ENCODE measurements around the gene KCNAB1.

KCNAB1 gene

DNA sequence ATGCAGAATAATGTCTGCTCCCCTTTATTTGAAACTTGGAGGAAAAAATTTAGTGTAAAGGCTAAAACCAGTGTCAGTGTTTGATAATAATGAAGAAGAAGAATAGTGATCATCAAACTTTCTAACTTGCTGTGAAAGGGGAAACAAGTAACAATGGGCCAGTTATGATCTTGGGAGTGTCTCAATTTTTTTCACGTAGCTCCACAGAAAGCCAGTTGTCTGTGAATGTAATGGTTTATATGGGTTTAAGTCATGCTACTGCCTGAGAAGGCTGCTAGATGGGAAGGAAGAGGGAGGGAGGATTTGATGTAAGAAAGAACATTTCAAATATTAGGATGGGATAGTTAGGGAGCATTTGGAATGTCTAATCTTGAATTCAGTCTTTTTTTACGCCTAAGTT lies 455.7 kb downstream of the KCNAB1 start:
- DNase-seq (ENCODE audit: low read depth): no peak

DNA sequence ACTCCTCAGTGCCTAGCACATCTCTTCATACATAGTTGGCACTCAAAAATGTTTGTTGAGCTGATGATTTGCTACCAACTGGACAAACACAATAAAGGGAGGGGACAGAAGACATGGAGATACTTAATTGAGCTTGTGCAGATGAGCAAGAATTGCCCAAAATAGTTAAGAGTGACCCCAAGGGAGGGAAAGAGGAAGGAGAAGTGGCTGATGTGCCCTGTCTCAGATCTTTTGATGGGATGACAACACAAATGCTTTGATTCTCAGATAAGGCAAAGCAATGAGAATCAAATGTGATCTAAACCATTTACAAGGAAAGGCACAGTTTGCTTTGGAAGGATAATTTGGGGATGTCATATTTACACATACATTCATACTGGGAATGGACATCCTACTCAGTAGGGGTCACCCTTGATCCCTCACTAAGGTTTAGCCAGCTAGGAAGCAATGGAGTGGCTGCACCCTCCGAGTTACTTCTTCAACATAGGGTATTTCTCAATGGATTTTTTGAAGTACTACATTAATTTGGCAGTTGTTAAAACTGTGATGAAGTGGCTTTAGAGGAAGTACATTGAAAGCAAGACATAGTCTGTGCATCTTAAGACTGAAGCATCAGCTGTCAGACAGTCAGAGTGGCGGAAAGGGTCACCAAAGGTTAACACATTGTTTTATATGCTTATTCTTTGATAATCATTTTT lies 456.4 kb downstream of the KCNAB1 start:
- no peak for DNase-seq (ENCODE audit: low read depth)

DNA sequence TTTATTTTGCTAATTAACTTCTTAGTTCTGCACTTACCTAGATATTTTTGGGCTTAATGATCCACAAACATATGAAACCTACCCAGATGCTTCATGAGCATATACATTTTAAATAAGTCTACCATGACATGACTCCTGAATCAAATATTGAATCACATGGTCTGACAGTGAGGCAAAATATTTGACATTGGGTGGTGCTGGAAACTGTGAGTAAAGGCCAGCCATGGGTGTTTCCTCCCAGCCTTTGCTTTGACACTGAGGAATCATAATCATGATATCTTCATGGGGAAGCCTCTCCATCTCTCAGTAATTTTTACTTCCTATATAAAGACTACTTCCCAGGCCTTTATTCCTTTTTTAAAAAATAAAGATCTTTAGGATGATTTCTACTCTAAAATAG lies 457.4 kb downstream of the KCNAB1 start:
- no peak for DNase-seq (ENCODE audit: low read depth)

DNA sequence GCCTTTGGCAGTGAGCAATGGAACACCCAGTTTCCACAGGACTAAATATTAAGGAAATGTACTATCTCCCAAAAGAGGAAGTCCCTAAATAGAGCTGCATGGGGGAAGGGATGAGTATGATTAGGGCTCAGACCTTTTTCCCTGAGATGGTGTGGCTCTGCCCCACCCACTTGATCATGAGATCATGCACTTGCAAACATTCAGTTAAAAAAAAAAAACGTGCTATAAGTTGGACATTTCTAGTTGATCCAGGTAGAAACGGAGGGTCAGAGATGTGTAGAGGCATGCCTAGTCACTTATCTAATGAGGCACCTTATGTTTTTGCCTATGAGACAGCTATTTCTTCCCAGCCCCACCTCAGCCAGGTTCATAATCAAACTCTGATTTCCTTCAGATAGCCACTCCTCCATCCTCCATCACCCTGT lies 459.1 kb downstream of the KCNAB1 start:
- no peak for DNase-seq (ENCODE audit: low read depth)

DNA sequence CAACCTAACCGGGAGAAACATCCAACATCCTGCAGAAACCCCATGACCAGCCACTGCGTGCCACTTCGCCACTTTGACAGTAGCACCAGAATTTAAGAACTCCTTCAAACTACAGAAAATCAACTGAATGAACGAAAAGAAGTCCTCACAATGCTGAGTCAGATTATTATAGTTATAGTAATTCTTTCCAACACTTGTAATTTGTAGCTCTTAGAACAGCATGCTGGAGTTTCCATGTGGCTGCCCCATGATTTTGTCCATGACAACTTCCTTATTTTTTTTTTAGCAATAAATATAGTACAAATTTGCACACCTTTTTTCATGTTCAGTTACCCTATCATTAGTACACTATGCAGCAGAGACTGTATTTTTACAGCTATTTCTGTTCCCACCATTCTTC lies 460.7 kb downstream of the KCNAB1 start:
- DNase-seq (ENCODE audit: low read depth): no peak

DNA sequence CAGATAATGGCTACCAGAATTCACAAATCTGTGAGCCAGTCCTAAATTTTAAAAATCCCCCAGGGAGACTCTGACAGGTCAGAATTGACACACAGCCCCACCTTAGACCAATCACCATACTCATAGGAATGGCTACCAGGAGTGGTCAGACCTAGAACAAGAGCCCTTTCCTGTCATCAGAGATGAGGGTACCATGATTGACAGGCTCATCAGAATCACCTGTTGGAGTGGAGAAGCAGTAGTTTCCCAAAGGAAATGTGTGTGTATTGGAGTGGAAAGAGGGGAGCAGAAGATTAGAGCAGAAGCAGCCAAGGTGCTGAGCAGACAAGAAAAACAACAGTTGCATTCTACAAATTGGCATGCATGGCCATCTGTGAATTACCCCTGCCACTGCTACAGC lies 461.6 kb downstream of the KCNAB1 start:
- no peak for DNase-seq (ENCODE audit: low read depth)

DNA sequence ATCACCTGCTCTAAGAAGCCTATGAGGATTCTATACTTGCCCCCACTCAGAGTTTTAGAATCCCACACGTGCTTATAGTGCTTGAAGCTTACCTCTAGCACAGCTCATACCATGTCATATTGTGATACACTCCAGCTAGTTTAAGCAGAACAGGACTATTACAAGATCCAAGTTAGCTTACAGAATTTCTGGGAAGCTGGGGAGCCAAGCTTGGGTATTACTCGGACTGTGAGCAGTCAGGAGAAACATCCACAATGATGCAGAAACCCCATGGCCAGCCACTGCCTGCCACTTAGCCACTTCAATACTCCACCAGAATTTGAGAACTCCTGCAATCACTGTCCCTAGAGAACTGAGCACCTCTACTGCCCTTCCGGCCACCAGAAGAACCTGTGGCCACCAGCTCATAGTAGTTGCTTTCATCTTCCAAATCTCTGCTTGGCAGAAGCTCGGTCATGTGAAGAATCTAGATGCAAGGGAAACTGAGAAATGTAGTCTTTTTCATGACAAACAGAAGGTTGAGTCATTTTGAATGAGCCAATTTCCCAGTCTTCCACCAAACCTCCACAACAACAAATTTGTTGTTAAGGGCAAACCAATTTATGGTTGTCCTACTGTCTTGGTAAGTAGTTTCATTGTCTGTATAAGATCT lies 462.3 kb downstream of the KCNAB1 start:
- no peak for DNase-seq (ENCODE audit: low read depth)

DNA sequence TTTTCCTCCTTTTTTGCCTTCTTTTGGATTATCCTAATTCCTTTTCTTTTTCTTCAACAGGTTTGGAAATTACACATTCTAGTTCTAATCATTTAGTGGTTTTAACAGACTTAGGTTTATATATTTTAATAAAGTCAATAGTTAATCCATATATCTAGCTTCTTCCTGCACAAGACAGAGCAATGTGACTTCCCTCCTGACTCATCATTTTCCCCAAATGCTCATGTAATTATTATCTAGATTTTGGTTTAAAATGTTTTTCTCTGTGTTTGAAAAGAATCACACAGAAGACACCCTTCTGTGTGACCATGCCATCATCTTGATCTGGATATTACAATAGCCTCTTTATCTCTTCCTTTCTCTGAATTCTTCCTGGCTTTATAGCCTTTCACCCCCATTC lies 463.1 kb downstream of the KCNAB1 start:
- DNase-seq (ENCODE audit: low read depth): no peak

DNA sequence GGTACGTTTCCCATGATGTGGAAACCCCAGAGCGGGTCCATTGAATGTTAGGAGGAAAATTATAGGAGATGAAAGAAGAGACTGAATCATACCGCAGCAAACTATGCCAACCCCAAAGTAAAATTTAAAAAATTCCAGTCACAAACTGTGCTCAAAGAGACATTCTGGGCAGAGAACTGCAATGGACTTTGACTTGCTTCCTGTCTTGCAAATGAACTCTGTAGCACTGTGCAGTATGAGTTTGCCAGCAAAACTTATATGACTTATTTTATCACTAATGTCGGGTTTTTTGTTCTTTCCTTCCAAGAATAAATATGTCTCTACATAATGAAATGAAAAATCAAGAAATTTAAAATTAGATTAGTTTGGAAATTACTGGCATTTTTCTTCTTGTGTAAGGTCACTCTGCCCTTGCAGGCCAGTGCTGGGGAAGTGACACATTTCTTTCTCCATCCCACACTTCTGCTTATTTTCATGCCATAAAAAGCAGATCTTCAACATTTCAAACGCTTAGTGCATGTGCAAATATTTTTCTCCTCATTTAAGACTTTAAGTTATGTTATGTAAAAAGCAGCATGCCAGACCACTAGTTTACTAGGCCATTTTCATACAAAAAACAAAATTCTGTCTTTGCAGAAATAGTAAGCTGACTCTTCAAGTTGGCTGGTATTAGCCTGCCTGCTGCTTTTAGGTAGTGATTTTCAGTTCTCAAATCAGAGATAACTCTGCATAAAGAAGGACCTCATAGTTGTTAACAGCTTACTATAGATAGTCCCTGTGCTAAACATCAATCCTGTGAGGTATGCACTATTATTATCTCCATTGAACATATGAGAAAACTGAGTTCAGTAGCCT lies 466.8 kb downstream of the KCNAB1 start:
- no peak for DNase-seq (ENCODE audit: low read depth)

DNA sequence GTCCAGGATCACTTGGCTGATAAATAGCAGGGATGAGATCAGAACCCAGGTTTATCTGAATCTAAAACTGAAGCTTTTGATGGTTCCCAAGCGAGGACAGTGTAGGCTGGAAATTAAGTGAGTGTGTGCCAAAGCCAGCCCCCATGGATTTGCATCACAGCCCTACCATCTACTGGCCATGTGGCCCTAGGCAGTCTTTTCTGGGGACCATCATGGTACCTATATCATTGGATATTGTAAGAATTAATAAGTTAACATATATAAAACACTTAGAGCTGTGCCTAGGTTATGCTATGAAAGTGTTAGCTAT lies 467.3 kb downstream of the KCNAB1 start:
- DNase-seq (ENCODE audit: low read depth): no peak
